ENCODE results near the gene NEU4.
A peak's percentile ranks its signal among the peaks of the same experiment; 100 is the strongest.

The NEU4 gene

GRCh38 chr2:241835611-241836010 is 26.6 kb downstream of the NEU4 start:
- DNase-seq: no peak

GRCh38 chr2:241836292-241836691 is 27.3 kb downstream of the NEU4 start:
- no peak for DNase-seq

GRCh38 chr2:241837197-241837965 is 28.4 kb downstream of the NEU4 start:
- DNase-seq: no peak

GRCh38 chr2:241841181-241842066 is 32.4 kb downstream of the NEU4 start:
- no peak for DNase-seq

- DNase-seq: no peak
Observed at GRCh38 chr2:241842067-241842415, 33.0 kb downstream of the NEU4 start.

- DNase-seq: peak in 1 of 2 experiments; percentile 47
Observed at GRCh38 chr2:241842620-241843211, 33.7 kb downstream of the NEU4 start.

- DNase-seq: no peak
Observed at GRCh38 chr2:241843321-241844065, 34.5 kb downstream of the NEU4 start.

- DNase-seq: peak; percentile 83 to 86
Observed at GRCh38 chr2:241844066-241844728, 35.2 kb downstream of the NEU4 start.

GRCh38 chr2:241844831-241845578 is 36.0 kb downstream of the NEU4 start:
- DNase-seq: no peak

GRCh38 chr2:241846406-241846805 is 37.4 kb downstream of the NEU4 start:
- DNase-seq: no peak

- no peak for DNase-seq
Observed at GRCh38 chr2:241848761-241849615, 40.0 kb downstream of the NEU4 start.

GRCh38 chr2:241849616-241850543 is 40.9 kb downstream of the NEU4 start:
- DNase-seq: no peak

- DNase-seq: no peak
Observed at GRCh38 chr2:241850544-241851324, 41.7 kb downstream of the NEU4 start.

- DNase-seq: no peak
Observed at GRCh38 chr2:241851325-241852115, 42.5 kb downstream of the NEU4 start.

GRCh38 chr2:241852116-241852980 is 43.4 kb downstream of the NEU4 start:
- DNase-seq: no peak

GRCh38 chr2:241852981-241853631 is 44.1 kb downstream of the NEU4 start:
- no peak for DNase-seq
